ENCODE measurements around the gene ATRNL1. TPM values are rescaled to one million over a fixed set of nuclear protein-coding genes. Genes with fewer than 3 reads are reported as not detected.
"Not testable (repeated sequence)": the region's sequence is repeated elsewhere in the genome, so short reads cannot be mapped to it uniquely, and the experiment has no call there.

Gene ATRNL1
- total RNA-seq, 1 donor from 2014 or later, result 16.4 TPM

DNA sequence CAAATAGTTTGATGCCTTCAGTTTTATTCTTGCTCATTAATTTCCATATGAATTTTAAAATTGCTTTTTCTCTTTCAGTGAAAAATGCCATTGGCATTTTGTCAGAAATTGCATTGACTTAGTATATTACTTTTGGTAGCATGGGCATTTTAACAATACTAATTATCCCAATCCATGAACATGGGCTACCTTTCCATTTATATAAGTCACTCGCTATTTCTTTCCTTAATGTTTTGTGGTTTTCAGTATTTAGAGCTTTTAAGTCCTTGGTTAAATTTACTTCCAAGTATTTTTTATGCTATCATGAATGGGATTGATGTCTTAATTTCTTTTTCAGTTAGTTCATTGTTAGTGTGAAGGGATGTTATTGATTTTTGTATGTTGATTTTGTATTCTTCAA lies 297.4 kb downstream of the ATRNL1 start:
- Histone ChIP-seq H3K4me3 (no peak overlapping the region), H2AFZ (replicated peaks) (no peak overlapping the region), H3K4me2 (no peak overlapping the region), H3K4me1 (no peaks in the 10 kb centered on the region), H3K9me3 (ENCODE audit: low read depth) (no peaks in the 10 kb centered on the region), H4K20me1 (ENCODE audit: low read depth) (no peaks in the 10 kb centered on the region), H3K27ac (no peak overlapping the region), H3K79me2 (ENCODE audit: low read depth) (no peaks in the 10 kb centered on the region), H3K27me3 (no peaks in the 10 kb centered on the region), H3F3A (ENCODE audit: low read depth) (no peaks in the 10 kb centered on the region), H3K36me3 (no peaks in the 10 kb centered on the region), H3K9ac (no peak overlapping the region)
- Mint-ChIP-seq H3K36me3 (peaks cover 2% of the 10 kb centered on the region), H3K4me3 (no peak overlapping the region), H3K27ac (no peak overlapping the region), H3K4me1 (no peaks in the 10 kb centered on the region), H3K9me3 (peaks cover 8% of the 10 kb centered on the region), H3K27me3 (ENCODE audit: insufficient read depth, low read depth) (no peaks in the 10 kb centered on the region)
- DNase-seq (ENCODE audit: low spot score), result no peak
- TF ChIP-seq, protein P1, sequence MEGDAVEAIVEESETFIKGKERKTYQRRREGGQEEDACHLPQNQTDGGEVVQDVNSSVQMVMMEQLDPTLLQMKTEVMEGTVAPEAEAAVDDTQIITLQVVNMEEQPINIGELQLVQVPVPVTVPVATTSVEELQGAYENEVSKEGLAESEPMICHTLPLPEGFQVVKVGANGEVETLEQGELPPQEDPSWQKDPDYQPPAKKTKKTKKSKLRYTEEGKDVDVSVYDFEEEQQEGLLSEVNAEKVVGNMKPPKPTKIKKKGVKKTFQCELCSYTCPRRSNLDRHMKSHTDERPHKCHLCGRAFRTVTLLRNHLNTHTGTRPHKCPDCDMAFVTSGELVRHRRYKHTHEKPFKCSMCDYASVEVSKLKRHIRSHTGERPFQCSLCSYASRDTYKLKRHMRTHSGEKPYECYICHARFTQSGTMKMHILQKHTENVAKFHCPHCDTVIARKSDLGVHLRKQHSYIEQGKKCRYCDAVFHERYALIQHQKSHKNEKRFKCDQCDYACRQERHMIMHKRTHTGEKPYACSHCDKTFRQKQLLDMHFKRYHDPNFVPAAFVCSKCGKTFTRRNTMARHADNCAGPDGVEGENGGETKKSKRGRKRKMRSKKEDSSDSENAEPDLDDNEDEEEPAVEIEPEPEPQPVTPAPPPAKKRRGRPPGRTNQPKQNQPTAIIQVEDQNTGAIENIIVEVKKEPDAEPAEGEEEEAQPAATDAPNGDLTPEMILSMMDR (IDR thresholded peaks at IDR 0.05), result no peak
- no peak for TF ChIP-seq EZH2phosphoT487 (IDR thresholded peaks at IDR 0.05)
- no peak for TF ChIP-seq EZH2 (IDR thresholded peaks at IDR 0.05)

DNA sequence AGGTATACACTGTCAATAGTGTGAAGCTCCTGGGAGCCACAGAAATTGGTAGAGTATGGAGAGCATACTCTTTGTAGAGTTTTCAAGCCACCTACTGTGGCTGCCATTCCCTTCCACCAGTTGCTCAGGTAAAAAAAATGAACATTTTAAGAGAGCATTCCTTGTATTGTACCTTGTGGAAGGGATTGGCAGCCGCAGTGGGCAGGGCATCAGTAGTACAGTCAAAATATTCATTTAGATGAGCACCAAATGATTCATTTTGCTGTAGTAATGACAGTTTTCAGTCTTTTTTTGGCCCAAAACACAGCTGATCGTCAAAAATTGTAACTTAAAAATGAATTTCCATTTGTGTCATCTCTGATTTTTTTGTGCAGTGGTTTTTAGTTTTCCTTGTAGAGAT lies 304.9 kb downstream of the ATRNL1 start:
- no peak overlapping the region for H3K9ac ChIP-seq
- Mint-ChIP-seq H3K4me3 (no peak overlapping the region), H3K27ac (no peak overlapping the region), H3K4me1 (no peaks in the 10 kb centered on the region), H3K9me3 (no peaks in the 10 kb centered on the region), H3K27me3 (ENCODE audit: insufficient read depth, low read depth) (no peaks in the 10 kb centered on the region), H3K36me3 (no peaks in the 10 kb centered on the region)
- no peak overlapping the region for H3K4me3 ChIP-seq
- no peaks in the 10 kb centered on the region for H3K27me3 ChIP-seq
- no peak for DNase-seq (ENCODE audit: low spot score)
- no peak overlapping the region for H2AFZ ChIP-seq (replicated peaks)
- H3K79me2 ChIP-seq (ENCODE audit: low read depth), result no peaks in the 10 kb centered on the region
- TF ChIP-seq, protein P1 (IDR thresholded peaks at IDR 0.05), result no peak
- TF ChIP-seq EZH2phosphoT487 (IDR thresholded peaks at IDR 0.05), result no peak
- no peak for TF ChIP-seq EZH2 (IDR thresholded peaks at IDR 0.05)
- no peaks in the 10 kb centered on the region for H3K9me3 ChIP-seq (ENCODE audit: low read depth)
- H3F3A ChIP-seq (ENCODE audit: low read depth), result no peaks in the 10 kb centered on the region
- H3K36me3 ChIP-seq, result no peaks in the 10 kb centered on the region
- no peaks in the 10 kb centered on the region for H4K20me1 ChIP-seq (ENCODE audit: low read depth)
- no peaks in the 10 kb centered on the region for H3K4me1 ChIP-seq
- no peak overlapping the region for H3K27ac ChIP-seq
- no peak overlapping the region for H3K4me2 ChIP-seq

DNA sequence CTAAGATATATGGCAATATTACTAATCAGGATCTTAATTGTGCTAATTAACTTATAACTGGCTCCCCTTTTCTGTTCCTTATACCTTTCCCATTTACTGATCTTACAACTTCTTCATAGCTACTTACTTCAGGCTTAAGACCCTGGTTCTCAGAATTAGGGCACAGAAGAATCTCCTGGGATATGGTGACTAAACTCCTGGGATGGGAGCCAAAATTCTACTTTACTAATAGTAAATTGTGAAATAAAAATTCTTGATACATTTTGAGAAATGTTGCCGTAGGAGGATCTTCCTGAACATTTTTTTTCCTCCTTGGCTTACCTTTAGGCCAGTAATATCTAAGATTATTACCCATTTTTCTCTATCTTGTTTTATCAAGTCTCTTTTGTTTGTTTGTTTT lies 309.5 kb downstream of the ATRNL1 start:
- Mint-ChIP-seq H3K27ac (no peak overlapping the region), H3K4me3 (no peak overlapping the region), H3K9me3 (peaks cover 2% of the 10 kb centered on the region), H3K27me3 (ENCODE audit: insufficient read depth, low read depth) (no peaks in the 10 kb centered on the region), H3K4me1 (no peaks in the 10 kb centered on the region), H3K36me3 (no peaks in the 10 kb centered on the region)
- no peaks in the 10 kb centered on the region for H3K4me1 ChIP-seq
- no peak overlapping the region for H3K4me2 ChIP-seq
- no peaks in the 10 kb centered on the region for H4K20me1 ChIP-seq (ENCODE audit: low read depth)
- no peak overlapping the region for H2AFZ ChIP-seq (replicated peaks)
- no peak overlapping the region for H3K4me3 ChIP-seq
- no peak overlapping the region for H3K9ac ChIP-seq
- DNase-seq (ENCODE audit: low spot score), result no peak
- no peaks in the 10 kb centered on the region for H3K79me2 ChIP-seq (ENCODE audit: low read depth)
- no peaks in the 10 kb centered on the region for H3F3A ChIP-seq (ENCODE audit: low read depth)
- no peak for TF ChIP-seq EZH2phosphoT487 (IDR thresholded peaks at IDR 0.05)
- TF ChIP-seq EZH2 (IDR thresholded peaks at IDR 0.05), result no peak
- TF ChIP-seq, protein P1 (IDR thresholded peaks at IDR 0.05), result no peak
- no peak overlapping the region for H3K27ac ChIP-seq
- H3K27me3 ChIP-seq, result no peaks in the 10 kb centered on the region
- H3K36me3 ChIP-seq, result no peaks in the 10 kb centered on the region
- no peaks in the 10 kb centered on the region for H3K9me3 ChIP-seq (ENCODE audit: low read depth)

DNA sequence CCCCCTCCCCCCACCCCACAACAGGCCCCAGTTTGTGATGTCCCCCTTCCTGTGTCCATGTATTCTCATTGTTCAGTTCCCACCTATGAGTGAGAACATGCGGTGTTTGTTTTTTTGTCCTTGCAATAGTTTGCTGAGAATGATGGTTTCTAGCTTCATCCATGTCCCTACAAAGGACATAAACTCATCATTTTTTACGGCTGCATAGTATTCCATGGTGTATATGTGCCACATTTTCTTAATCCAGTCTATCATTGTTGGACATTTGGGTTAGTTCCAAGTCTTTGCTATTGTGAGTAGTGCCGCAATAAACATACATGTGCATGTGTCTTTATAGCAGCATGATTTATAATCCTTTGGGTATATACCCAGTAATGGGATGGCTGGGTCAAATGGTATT lies 312.7 kb downstream of the ATRNL1 start:
- not testable (repeated sequence) for H3K36me3 Mint-ChIP-seq; H3F3A ChIP-seq (ENCODE audit: low read depth); H3K4me2 ChIP-seq; H3K4me1 Mint-ChIP-seq; H3K27me3 ChIP-seq; DNase-seq (ENCODE audit: low spot score); H3K4me3 ChIP-seq; H2AFZ ChIP-seq (replicated peaks); H3K36me3 ChIP-seq; H3K79me2 ChIP-seq (ENCODE audit: low read depth); H3K27ac Mint-ChIP-seq; H3K4me3 Mint-ChIP-seq; H3K9ac ChIP-seq; H3K4me1 ChIP-seq; H3K9me3 ChIP-seq (ENCODE audit: low read depth); H4K20me1 ChIP-seq (ENCODE audit: low read depth); H3K27me3 Mint-ChIP-seq (ENCODE audit: insufficient read depth, low read depth); H3K27ac ChIP-seq
- peaks cover 16% of the 10 kb centered on the region for H3K9me3 Mint-ChIP-seq
